K562 (cell line): ENCODE data around the gene GABRA5. TPM values are rescaled to one million over a fixed set of nuclear protein-coding genes. Genes with fewer than 3 reads are reported as not detected.

Experiments
- E2F5 ChIP-seq: sonication (generic); formaldehyde crosslinking; IDR thresholded peaks from 2 replicates; pipeline ENCODE4 v1.8.0; 2022; ENCODE audit warnings: mild to moderate bottlenecking, missing genetic modification reagents
- EHMT2 ChIP-seq: fragments of 450-650 bp; IDR thresholded peaks from 2 replicates; pipeline ENCODE4 v1.6.1; 2018; ENCODE audit warnings: antibody characterized with exemption
- MGA ChIP-seq: fragments of 450-650 bp; IDR thresholded peaks from 2 replicates; pipeline ENCODE4 v1.6.1; 2016; ENCODE audit warnings: mild to moderate bottlenecking, moderate library complexity
- POLR2G ChIP-seq: fragments of 200-400 bp; formaldehyde crosslinking; IDR thresholded peaks from 2 replicates; pipeline ENCODE4 v1.6.1; 2017; ENCODE audit warnings: low read depth, mild to moderate bottlenecking, antibody characterized with exemption, low read length, moderate library complexity
- TARDBP ChIP-seq: fragments of 450-650 bp; IDR thresholded peaks from 2 replicates; pipeline ENCODE4 v1.6.1; 2016
- ZFP30 ChIP-seq: fragments of 250-450 bp; sonication (Bioruptor Pico); IDR thresholded peaks from 2 replicates; pipeline ENCODE4 v1.8.0; 2022; ENCODE audit warnings: moderate library complexity, mild to moderate bottlenecking, inconsistent platforms, borderline replicate concordance
- ZNF511 ChIP-seq: sonication (generic); formaldehyde crosslinking; IDR thresholded peaks from 2 replicates; pipeline ENCODE4 v1.8.0; 2022; ENCODE audit warnings: mild to moderate bottlenecking, missing genetic modification reagents
- polyA plus RNA-seq, 8 experiments: library from polyadenylated mRNA; depleted of rRNA in 4 of 8; stranded (reverse) in 5 of 8; unstranded in 3 of 8; fragments of >200 nt; fragmentation: Nextera tagmentation in 2 of 8; fragmentation: Illumina TruSeq in 1 of 8; extraction: Ambion mirVana in 2 of 8; extraction: Trizol in 1 of 8; gene quantifications; 2 replicates each; pipeline versions ENCODE4 v1.2.1 to v1.2.3, GENCODE V29; 2011 to 2014; ENCODE audit warnings: inconsistent platforms in 1 of 8, missing spikeins in 1 of 8
- total RNA-seq, 7 experiments: library from RNA; depleted of rRNA in 6 of 7; stranded (reverse); fragments of >200 nt in 6 of 7; fragmentation: Illumina TruSeq in 2 of 7; extraction: Trizol in 2 of 7; gene quantifications; 2 replicates each; pipeline versions ENCODE4 v1.2.1 to v1.2.3, GENCODE V29; 2011 to 2021; ENCODE audit warnings: low replicate concordance in 1 of 7

The GABRA5 gene
- total and polyA plus RNA-seq, 9 of the 15 experiments (the other 6 are each of a cell fraction or from before 2014, with no cell fraction given): not detected

DNA sequence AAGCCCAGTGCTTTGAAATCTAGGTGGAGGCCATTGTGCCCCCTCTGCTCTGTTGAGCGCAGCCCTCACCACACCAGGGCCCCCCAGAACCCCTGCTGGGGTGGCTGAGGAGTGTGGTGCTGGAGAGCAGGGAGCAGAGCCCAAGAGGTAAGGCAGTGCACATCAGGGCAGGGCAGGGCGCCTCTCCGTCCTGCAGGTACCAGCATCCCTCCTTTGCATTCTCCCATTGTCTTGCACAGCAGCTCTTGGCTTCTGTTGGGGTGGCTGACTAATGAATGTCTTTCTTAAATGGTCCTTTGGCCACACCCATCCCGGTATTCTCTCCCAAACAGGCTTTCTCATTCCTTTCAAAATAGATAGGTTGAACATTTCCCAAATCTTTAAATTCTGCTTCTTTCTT, 62.7 kb downstream of the GABRA5 start (continued):
- TF ChIP-seq MGA (no peak), TARDBP (no peak), ZNF511 (CRISPR knock-in tag) (no peak), E2F5 (CRISPR knock-in tag) (no peak), ZFP30 (CRISPR knock-in tag) (no peak), POLR2G (no peak), EHMT2 (no peak)
- TF ChIP-seq, all 486 proteins: peak for 0
